NCI-H2029 (cell line): ENCODE measurements around the gene KIF5A.
"Not testable (repeated sequence)": the region's sequence is repeated elsewhere in the genome, so short reads cannot be mapped to it uniquely, and the experiment has no call there.

ENCODE experiments used
- DNase-seq: peaks from one replicate; lab custom pipeline; 2025; lab: John Stamatoyannopoulos, UW

Gene KIF5A

DNA sequence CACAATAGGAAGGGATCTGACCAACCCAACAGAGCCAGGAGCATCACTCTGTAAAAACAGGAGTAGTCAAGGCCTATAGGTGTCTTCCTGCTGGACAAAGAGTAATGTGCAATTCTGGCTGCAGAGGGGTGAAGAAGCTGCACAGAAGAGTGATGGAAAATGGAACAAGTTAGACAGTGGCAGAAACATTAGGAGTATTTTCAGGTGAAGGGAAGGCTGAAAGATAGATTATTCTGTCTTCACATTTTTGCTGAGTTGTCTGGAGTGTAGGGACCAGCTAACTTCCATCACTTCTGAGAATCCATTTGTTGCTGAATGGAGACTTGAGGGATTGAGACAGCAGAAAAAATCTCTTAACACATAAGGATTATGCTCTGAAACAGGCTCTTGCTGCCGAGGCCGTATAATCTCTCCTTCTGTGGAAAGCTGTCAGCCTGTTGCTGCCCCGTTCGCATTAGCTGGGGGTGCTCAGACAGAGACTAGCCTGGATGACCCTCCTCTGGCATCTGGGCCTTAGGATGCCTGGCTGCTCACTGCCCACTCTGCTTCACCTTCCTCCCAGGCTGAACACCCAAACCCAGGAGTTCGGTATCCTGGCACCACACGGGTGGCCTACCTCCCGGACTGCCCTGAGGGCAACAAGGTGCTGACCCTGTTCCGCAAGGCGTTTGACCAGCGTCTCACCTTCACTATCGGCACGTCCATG lies 58.3 kb downstream of the KIF5A start:
- DNase-seq: no peak

DNA sequence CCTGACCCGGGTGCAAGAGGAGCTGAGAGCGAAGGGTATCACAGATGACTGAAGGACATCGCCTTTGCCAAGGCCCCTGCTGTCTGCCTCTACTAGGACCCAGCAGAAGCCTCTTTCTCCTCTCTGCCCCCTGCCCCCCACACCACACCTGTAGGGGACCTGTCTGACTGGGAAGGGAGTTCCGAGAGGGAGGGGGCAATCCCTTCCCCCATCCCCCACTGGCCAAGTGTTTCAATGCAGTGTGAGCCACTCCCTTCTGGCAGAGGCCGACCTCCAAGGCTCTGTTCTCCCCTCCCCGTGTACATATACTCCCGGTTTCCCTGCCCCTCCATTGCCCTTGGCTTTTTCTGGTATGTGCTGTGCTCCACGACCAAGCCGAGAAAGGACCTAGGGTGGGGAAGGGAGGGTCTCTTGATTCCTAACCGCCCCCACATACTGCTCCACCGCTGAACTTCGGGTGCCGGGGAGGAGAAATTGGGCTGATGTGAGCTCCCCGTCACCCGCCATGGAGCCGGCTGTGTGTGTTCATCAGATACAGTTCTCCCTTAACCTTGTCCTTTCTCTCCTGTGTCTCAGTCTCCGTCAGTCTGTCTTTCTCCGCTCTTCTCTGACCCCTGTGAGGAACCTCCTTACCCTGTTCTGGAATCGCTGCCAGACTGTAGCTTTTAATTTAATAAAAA lies 59.4 kb downstream of the KIF5A start:
- DNase-seq: no peak

DNA sequence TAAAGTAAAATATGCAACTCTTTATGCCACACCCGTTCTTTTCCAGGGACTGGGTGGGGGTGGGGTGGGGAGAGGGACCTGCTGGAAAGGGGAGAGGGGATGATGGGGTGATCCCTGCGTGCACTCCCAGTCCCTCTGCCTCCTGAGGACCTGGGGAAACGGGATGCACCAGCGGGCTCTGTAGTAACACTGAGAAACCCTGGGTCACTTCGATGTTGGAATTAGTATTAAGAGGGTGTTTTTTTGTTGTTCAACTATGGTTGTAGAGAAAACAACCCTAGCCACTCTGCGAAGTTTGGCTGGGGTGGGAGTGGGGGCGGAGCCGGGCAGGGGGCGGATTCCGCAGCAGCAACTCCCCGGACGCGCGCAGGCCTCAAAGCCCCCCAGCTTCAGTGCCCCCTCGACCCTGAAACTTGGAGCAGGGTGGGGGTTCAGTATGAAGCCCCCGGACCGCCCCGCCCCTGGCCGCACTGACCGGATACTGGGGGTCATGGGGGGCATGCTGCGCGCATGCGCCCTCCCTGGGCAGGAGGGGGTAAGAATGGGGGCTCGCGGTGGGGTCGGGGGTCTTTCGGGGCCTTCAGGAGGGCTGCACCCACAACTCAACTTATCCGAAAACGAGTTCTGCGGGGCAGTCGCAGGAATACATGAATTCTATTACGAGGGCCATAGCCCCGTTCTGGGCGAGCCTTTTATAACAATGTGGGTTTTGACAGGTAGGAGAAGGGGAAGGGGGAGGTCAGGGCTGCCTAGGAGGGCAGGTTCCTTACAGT lies 60.1 kb downstream of the KIF5A start:
- DNase-seq: no peak

DNA sequence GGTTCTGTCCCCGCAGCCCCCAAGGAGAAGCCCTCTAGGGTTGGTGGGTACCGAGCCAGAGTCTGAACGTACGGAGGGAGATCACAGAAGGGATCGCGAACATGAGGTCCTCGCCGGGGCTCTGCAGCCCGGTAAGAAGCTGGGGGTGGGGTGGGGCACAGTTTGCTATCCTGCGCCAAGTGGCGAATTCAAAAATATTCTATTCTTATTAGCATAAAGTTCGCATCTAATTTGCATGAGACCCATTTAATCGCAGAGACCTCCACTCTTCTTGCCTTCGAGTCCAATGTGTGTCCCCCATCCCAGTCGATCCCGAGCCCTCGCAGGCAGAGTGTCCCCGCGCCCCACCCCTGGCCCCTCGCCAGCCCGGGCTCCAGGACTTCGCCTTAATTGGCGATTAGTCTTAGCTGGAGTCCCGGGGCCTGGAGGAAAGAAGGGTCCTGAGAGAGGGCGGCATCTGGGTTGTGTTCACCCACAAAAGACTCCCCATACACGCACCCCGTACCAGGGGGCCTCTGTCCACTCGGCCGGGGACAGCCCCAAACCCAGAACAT lies 60.8 kb downstream of the KIF5A start:
- no peak for DNase-seq

DNA sequence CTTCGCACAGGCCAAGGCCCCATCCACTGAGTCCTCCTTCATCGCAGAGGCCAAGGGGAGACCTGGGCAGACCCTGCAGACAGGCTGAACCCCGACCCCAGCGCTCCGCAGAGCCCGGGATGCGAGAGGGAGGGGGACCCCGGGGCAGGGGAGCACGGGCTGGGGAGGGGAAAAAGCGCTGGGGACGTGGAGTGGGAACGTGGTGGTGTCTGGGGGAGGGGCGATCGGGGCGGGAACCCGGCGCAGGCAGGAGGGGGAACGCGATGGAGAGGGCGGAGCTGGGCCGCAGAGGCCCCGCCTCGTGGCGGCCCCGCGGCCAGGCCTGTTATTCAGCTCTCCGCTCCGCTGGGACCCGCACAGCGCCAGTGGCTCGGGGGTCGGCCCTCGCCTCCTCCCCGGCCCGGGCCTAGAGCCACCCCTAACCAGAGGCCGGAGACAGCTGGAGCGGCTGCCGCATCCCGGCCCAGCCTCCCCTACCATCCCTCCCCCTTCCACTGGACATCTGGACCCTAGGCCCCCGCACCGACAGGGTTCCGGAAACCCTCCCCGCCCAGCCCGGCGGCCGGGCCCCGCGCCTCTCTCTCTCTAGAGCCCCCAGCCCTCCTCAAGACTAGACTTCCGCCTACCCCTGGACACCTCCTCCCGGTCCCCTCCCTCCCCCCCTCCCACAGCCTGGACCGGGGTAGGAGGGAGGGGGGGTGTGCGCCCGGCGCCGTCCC lies 61.4 kb downstream of the KIF5A start, which contains the start of gene ARHGEF25:
Gene ARHGEF25, plus strand, starts transcription at position 328 of the 719 bp plus-strand sequence. CDS start 460 bp downstream, outside the sequence.
- DNase-seq: no peak

DNA sequence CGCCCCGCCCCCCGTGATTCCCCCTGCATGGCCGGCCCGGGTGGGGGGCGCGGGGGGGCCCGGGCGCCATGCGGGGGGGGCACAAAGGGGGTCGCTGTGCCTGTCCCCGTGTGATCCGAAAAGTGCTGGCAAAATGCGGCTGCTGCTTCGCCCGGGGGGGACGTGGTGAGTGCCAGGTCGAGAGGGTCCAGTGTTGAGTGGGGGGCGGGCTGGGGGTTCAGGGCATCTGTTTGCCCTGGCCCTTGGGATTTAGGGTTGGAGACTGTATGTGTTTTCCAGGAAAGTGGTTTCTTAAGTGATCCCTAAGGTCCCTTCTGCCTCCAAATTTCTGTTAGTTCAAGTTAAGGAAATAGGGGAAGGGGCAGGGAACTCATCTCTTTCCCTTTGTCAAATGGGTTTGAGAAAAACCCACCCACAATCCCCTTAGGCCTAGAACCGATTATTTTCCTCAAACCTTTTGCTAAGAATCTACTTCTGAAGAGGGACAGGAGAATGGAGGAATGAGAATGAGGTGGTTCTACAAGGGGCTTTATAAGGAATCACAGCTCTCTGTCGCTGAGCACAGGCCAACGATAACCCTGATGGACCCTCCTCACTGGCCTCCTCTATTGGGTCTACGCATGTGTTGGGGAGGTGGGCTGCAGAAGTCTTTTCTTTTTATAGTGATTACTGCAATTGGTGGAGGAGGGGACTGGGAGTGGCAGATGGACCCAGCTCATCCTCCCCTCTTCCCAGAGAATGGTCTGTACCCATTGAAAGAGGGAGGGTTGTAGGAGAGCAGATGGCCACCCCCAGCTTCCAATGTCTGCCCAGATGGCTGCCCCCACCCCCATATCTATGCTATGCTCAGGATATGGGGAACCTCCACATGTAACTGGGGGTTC lies 62.2 kb downstream of the KIF5A start:
- DNase-seq: no peak

DNA sequence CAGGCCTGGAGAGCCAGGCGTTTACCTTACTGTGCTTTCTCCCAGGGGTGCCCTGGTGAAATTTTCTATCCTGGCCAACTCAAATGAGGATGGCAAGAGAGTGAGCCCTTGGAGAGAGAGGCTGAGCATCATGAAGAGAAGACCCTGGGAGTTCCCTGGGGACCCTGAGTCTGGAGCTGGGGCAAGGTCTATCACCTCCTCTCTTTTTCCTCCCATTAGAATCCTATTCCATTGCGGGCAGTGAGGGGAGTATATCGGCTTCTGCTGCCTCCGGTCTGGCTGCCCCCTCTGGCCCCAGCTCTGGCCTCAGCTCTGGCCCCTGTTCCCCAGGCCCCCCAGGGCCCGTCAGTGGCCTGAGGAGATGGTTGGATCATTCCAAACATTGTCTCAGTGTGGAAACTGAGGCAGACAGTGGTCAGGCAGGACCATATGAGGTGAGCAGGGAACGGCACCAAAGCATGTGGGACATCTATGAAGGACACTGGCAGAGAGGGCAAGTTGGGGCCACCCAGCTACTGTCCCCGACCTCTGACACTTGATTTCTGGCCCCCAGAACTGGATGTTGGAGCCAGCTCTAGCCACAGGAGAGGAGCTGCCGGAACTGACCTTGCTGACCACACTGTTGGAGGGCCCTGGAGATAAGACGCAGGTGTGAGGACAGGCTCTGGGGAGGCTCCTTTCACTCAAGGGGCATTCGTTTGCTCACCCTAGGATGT lies 63.0 kb downstream of the KIF5A start:
- DNase-seq: no peak

DNA sequence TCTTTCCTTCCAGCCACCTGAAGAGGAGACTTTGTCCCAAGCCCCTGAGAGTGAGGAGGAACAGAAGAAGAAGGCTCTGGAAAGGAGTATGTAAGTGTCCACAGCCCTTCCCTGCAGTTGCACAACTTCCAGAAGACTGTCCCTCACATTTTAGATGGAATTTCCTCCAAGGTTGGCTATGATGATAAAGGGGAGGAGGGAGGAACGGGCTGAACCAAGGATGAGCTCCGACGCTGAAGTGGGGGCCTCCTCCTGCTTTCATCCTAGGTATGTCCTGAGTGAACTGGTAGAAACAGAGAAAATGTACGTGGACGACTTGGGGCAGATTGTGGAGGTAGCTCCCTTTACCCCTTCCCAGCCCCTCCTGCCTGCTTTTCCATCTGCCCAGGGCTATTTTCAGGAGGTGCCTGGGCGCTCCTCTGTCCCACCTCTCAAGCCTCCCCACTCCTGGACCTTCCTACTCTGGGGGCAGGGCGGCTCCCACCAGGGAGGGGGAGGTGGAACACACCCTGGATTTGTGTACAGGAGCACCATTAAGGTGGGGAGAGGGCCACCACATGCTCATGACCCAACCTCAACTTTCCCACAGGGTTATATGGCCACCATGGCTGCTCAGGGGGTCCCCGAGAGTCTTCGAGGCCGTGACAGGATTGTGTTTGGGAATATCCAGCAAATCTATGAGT lies 63.7 kb downstream of the KIF5A start:
- no peak for DNase-seq

DNA sequence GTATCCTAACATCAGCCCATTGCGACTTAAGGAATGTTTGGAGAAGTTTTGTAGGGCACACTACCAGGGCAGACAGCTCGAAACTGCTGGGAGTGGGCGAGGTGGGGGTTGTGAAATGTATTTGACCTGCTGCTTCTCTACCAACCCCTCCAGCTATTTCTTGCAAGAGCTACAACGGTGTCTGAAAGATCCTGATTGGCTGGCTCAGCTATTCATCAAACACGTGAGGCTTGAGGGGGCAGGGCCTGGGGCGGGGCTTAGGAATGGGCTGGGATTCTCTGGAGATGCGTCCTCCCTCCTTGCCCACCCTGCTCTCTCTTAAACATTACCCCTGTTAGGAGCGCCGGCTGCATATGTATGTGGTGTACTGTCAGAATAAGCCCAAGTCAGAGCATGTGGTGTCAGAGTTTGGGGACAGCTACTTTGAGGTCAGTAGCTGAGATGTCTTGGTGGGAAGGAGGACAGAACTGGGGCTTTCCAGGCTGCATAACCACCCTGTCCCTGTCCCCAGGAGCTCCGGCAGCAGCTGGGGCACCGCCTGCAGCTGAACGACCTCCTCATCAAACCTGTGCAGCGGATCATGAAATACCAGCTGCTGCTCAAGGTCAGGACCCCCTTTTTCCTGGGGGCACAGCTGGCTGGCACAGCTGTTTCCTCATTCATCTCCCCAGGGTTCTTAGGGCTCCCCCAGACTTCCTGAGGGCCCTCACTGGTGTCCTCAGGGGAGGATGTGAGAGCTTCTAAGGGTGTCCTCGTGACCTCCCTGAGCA lies 64.5 kb downstream of the KIF5A start:
- DNase-seq: no peak

DNA sequence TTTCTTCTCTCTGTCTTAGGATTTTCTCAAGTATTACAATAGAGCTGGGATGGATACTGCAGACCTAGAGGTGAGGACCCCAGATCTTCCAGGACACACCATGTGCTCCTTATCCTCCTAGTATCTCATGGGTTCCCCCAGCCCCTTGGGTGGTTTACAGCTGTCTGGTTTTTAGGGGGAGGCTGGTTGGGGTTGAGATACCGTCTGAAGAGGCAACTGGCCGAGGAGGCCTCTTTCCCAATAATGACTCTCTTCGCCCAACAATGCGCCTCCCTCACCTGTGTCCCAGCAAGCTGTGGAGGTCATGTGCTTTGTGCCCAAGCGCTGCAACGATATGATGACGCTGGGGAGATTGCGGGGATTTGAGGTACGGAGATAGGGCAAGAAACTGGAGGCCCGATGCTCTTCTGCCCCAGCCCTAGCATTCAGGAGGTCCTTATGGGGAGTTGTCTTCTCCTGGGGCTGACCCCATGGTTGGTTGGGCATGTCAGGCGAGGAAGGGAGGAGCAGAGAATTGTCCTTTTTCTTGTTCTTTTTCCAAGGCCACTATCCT lies 65.2 kb downstream of the KIF5A start:
- no peak for DNase-seq

DNA sequence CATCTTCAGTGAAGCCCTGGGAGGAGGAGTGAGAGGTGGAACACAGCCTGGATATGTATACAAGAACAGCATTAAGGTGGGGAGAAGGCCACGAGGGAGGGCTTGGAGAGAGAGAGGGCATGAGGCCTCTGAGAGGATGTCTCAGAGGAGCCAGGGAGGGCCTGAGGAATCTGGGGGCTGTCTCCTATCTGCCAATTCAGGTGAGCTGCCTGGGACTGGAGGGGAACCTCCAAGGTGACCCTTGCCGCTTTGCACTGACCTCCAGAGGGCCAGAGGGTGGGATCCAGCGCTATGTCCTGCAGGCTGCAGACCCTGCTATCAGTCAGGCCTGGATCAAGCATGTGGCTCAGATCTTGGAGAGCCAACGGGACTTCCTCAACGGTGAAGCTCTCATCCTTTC lies 65.8 kb downstream of the KIF5A start:
- DNase-seq: no peak

DNA sequence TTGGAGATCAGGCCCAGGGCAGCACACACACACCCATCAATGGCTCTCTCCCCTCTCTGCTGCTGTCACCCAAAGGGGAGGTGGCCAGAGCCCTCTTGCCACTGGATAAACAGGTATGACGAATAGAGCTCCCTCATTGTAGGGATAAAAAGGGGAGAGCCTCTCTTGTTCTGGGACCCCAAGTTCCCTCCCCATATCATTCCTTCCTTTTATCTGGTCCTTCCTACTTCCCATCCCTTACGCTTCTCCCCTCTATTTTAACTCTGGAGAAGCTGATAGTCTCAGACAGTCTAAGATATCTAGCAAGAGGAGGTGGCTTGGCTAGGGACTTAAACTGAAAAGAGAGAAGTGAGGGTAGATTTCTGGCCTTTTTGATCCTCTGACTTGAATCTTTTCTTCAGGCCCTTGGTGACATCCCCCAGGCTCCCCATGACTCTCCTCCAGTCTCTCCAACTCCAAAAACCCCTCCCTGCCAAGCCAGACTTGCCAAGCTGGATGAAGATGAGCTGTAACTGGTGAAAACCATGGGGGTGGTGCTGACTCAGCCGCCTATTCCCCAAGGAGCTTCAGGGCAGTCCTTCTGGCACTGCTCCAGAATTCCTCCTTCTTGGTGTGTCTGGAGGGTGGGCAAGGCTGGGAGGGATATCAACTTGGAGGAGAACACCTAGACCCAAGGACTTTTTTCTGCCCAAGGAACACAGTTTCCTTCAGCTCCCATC lies 66.7 kb downstream of the KIF5A start:
- DNase-seq: no peak

DNA sequence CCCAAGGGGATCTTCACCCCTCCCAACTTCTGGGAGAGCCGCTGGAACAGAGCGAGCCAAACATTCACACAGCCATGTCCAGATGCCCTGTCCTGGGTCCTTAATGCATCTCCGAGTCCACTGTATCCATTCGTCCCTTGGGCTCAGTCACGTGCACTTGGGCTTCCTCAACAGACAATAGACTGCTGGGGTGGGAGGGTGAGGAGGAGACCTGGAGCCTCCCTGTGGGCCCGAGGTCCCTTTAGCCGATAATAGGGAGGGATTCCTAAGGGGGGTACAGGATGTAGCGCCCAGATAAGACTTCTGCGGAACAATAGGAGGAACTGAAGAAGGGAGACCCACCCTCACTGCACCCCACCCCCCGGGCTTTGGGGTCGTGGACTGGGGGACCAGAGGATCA lies 68.1 kb downstream of the KIF5A start:
- DNase-seq: no peak

DNA sequence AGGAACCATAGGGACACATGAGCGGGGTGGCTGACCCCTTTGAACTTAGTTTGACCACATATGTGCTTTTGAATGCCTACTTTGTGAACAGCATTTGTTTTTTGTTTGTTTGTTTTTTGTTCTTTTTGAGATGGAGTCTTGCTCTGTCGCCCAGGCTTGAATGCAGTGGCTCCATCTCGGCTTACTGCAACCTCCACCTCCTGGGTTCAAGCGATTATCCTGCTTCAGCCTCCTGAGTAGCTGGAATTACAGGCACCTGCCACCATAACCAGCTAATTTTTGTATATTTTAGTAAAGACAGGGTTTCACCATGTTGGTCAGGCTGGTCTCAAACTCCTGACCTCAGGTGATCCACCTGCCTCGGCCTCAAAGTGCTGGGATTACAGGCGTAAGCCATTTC lies 68.6 kb downstream of the KIF5A start:
- DNase-seq: not testable (repeated sequence)

DNA sequence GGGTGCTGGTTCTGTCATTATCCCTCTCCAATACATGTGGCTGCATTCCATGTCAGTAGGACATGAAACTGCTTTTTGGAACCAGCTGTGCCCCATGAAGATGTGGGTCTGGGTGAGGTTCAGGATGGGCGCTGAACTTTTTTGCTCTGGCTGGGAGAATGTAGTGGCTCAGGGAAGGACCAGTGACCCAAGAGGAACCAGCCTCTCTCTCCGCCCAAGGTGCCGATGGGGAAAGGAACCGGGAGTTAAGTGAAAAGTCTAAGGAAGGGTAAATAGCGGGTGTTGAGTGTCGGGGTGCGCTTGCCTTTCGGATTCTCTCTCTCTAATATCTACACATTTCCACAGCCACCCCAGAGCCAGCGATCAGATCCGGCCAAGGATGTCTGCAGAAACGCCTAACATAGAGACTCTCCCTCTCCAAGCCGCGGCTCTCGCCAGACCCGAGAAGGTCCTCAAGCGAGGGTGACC lies 69.2 kb downstream of the KIF5A start:
- no peak for DNase-seq

DNA sequence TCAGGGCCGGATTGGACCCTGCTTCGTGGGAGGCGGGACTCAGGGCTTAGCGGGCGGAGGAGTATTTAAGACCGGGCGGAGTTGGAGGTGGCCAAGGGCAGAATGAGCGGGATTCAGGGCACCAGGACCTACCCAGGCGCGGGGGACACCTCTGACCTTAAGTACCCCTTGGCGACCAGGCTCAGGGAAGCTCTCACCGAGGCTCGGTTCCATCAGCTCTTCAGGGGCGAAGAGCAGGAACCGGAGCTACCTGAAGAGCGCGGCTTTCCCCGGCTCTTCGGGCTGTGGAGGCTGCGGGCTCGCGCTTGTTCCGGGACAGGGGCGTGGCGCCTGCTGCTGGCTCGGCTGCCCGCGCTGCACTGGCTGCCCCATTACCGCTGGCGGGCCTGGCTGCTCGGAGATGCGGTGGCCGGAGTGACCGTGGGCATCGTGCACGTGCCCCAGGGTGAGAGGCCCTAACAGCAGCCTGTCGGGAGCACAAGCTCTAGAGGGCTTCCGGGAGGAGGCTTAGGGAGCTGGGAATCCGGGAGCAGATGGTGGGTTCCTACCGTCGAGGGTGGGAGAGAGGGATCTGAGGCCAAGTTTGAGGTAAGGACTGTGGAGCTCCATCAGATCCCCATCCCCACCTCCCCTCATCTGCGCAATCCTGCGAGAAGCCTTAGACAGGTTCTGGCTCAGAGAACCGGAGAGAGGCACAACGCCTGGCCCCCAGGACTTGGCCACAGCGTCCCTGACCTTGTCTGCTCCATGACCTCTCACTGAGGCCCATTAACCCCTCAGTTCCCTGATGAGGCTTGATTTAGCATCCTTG lies 69.8 kb downstream of the KIF5A start:
- DNase-seq: no peak
